Measurements from ENCODE around the gene BAHCC1.

BAHCC1 gene

DNA sequence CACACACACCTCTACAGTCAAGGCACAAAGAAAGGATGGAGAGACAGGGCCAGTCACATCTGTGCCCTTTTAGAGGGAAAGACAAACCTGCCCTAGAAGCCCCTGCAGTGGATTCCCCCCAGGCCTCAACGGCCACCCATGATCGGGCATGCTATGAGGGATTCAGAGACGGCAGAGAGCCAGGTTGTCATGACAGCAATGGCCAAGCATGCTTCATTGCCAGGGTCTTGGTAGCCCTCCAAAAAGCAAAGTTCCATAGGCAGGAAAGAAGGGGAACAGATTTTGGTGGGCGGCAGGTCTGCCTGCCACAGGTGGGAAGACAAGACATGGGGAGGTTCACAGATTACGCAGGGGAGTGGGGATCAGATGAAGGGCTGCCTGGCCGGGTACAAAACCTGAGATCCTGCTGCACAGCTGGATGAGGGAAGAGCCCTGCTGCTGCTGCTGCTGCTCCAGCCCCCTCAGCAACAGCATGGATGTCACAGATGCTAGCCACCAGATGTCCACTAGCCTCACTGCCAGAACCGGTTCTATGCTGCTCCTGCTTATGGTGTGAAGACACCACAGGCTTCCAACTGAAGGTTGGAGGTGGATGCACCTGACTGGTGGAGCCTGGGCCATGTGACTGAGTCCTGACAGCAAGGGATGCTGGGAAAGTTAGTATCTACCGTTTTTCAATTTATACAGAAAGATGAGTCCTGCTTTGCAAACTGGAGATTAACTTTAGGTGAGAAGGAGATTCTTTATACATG is 99.5 kb downstream of the BAHCC1 start:
- Histone ChIP-seq H3K27me3 (peaks cover 5% of the 10 kb centered on the region; the same call in 1 of the 2 replicates), H3K9me3 (no peaks in the 10 kb centered on the region), H3K4me2 (peak overlapping the region; percentile 21), H3K27ac (no peak overlapping the region), H3K36me3 (no peaks in the 10 kb centered on the region), H3K4me1 (peaks cover 40% of the 10 kb centered on the region), H3K4me3 (no peak overlapping the region), H3K9ac (no peak overlapping the region), H4K20me1 (no peaks in the 10 kb centered on the region)
- no peak for TF ChIP-seq Cebpa-rat (IDR thresholded peaks at IDR 0.05)

DNA sequence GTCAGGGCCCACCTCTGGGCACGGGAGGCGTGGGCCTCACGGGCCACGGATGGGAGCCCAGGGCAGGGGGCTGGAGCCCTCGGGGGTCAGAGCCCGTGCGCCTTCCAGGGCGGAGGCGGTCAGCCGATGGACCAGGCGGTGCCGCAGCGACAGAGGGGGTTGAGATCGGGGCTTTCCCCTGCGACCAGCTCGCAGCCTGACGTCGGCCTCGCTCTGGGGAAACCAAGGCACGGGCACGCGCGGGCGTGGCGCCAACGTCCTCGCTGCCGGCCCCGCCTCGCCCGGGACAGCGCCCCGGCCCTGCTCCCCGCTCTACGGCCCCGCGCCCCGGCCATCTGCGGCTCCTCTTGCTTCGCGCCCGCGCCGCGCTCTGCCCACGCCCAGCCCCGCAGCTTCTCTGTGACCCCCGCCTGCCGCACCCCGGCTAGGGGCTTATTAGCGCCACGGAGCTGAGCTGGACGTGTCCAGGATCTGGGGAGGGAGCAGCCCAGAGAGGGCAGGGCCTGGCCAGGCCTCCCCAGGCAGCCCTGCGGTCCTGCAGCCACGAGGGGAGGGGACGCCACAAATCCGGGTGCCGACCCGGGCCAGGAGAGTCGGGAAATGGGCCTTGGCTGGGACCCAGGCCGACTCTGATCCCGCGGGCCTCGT is 103.8 kb downstream of the BAHCC1 start:
- H3K4me1 ChIP-seq: peaks cover 8% of the 10 kb centered on the region
- peaks cover 5% of the 10 kb centered on the region; the same call in 1 of the 2 replicates for H3K27me3 ChIP-seq
- H3K36me3 ChIP-seq: no peaks in the 10 kb centered on the region
- H3K9me3 ChIP-seq: no peaks in the 10 kb centered on the region
- no peak overlapping the region for H3K9ac ChIP-seq
- no peak for TF ChIP-seq Cebpa-rat (IDR thresholded peaks at IDR 0.05)
- H3K4me3 ChIP-seq: no peak overlapping the region
- no peak overlapping the region for H3K27ac ChIP-seq
- no peaks in the 10 kb centered on the region for H4K20me1 ChIP-seq
- H3K4me2 ChIP-seq: no peak overlapping the region

DNA sequence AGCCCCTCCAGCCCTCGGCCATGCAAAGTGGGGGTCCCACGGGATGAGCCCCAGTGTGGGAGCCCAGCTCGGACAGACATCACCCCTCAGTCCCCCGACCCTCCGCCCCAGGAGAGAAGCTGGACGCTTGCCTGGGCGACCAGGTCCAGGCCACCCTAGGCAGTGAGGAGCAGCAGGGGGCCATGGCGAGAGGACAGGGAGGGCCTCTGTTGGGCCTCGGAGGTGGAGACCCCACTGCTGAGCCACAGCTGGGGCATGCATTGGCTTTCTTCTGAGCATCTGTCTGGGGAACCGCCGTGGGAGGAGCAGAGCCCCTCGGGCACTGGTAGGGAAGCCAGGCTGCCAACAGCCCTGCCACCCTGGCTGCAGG is 104.3 kb downstream of the BAHCC1 start:
- Histone ChIP-seq H3K27me3 (peaks cover 5% of the 10 kb centered on the region; the same call in 1 of the 2 replicates), H3K9me3 (no peaks in the 10 kb centered on the region), H4K20me1 (no peaks in the 10 kb centered on the region), H3K4me3 (no peak overlapping the region), H3K9ac (no peak overlapping the region), H3K4me2 (no peak overlapping the region), H3K27ac (no peak overlapping the region), H3K4me1 (peaks cover 6% of the 10 kb centered on the region), H3K36me3 (no peaks in the 10 kb centered on the region)
- TF ChIP-seq Cebpa-rat (IDR thresholded peaks at IDR 0.05): no peak

DNA sequence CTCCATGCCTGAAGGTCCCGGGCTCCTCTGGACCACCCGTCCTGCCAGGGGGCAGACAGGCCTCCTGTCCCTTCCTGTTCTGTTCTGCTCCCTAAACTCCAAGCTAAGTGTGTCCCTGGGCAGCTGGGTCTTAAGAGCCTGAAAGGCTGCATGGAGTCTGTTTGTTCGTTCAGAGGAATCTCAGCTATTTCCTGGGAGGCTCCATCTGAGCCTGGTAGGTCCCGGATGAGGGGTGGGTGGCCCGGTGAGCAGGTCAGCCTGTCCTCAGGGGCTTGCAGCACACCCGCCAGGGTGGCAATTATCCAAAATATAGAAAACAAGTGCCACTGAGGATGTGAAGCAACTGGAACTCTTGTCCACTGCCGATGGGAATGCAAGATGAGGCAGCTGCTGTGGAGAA is 104.8 kb downstream of the BAHCC1 start:
- Histone ChIP-seq H3K9me3 (no peaks in the 10 kb centered on the region), H3K36me3 (no peaks in the 10 kb centered on the region), H3K27ac (no peak overlapping the region), H3K9ac (no peak overlapping the region), H3K4me3 (no peak overlapping the region), H3K4me2 (no peak overlapping the region), H3K27me3 (peaks cover 5% of the 10 kb centered on the region; the same call in 1 of the 2 replicates), H3K4me1 (peaks cover under 1% of the 10 kb centered on the region), H4K20me1 (no peaks in the 10 kb centered on the region)
- no peak for TF ChIP-seq Cebpa-rat (IDR thresholded peaks at IDR 0.05)

DNA sequence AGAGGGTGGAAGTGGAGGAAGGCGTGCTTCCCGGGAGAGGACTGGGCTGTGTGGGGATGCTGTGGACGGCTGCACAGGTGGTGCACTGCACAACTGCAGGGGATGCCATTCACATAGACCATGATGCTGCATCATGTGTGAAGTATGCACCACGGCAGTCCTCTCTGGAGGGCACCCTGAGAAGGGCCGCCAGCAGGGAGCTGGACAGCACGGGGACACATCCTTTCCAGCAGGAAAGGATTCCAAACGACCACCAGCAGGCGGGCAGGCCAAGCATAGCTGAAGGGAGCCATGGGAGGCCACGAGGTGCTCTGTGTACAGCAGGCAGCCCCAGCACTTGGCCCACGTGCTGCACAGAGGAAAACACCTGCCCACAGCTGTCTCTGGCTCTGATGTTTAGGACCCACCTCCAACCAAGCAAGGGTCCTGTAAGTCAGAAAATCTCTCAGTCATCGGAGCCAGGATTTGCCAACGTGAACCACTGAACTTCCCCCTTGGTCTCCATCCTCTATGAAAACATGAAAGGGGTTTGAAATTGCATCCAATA is 107.3 kb downstream of the BAHCC1 start:
- no peak overlapping the region for H3K27ac ChIP-seq
- peaks cover 9% of the 10 kb centered on the region for H4K20me1 ChIP-seq
- no peaks in the 10 kb centered on the region for H3K9me3 ChIP-seq
- H3K36me3 ChIP-seq: no peaks in the 10 kb centered on the region
- H3K4me3 ChIP-seq: no peak overlapping the region
- H3K27me3 ChIP-seq: peaks cover 5% of the 10 kb centered on the region; the same call in 1 of the 2 replicates
- H3K4me1 ChIP-seq: no peaks in the 10 kb centered on the region
- H3K9ac ChIP-seq: no peak overlapping the region
- H3K4me2 ChIP-seq: no peak overlapping the region
- TF ChIP-seq Cebpa-rat (IDR thresholded peaks at IDR 0.05): no peak

DNA sequence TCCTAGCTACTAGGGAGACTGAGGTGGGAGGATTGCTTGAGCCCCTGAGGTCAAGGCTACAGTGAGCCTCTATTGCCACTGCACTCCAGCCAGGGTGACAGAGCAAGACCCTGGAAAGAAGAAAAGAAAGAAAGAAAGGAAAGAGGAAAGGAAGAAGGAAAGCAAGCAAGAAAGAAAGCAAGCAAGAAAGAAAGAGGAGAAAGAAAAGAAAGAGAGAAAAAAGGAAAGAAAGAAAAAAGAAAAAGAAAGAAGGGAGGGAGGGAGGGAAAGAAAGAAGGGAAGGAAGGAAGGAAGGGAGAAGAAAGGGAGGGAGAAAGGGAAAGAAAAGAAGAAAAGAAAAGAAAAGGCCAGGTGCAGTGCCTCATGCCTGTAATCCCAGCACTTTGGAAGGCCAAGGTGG is 108.4 kb downstream of the BAHCC1 start:
- H3K4me2 ChIP-seq: no peak overlapping the region
- peaks cover 8% of the 10 kb centered on the region for H3K4me1 ChIP-seq
- no peak overlapping the region for H3K9ac ChIP-seq
- H4K20me1 ChIP-seq: peaks cover 20% of the 10 kb centered on the region
- H3K36me3 ChIP-seq: peaks cover 4% of the 10 kb centered on the region
- no peaks in the 10 kb centered on the region for H3K9me3 ChIP-seq
- no peak overlapping the region for H3K4me3 ChIP-seq
- peaks cover 5% of the 10 kb centered on the region; the same call in 1 of the 2 replicates for H3K27me3 ChIP-seq
- H3K27ac ChIP-seq: no peak overlapping the region
- TF ChIP-seq Cebpa-rat (IDR thresholded peaks at IDR 0.05): no peak

DNA sequence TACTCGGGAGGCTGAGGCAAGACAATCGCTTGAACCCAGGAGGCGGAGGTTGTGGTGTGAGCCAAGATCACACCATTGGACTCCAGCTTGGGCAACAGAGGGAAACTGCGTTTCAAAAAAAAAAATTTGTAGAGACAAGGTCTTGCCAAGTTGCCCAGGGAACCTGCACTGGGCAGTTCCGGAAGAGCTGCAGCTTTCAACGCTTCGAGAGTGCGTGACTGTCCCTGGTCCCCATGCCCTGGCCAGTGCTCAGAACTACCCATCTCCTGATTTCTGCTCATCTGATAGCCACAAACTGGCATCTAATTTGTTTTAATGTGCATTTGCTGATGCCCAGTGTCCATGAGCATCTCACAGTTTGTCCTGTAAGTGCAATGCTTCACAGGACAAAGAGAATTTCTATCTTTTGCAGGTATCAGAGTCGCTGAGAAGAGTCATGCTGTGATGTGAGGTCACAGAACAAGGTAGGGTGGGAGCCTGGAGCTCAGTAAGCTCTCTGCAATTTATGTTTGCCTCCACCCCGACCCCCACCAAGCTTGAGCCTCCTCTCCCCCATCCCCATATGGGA is 113.5 kb downstream of the BAHCC1 start:
- Histone ChIP-seq H3K36me3 (peaks cover 40% of the 10 kb centered on the region), H3K4me2 (peak overlapping the region; percentile 97), H3K9ac (peak overlapping the region; percentile 96; the same call in 1 of the 2 replicates), H4K20me1 (peaks cover 58% of the 10 kb centered on the region), H3K9me3 (peaks cover 9% of the 10 kb centered on the region; the same call in 1 of the 2 replicates), H3K27ac (peak overlapping the region; percentile 89; the same call in 1 of the 2 replicates), H3K4me1 (peaks cover 22% of the 10 kb centered on the region), H3K4me3 (peak overlapping the region; percentile 97), H3K27me3 (no peaks in the 10 kb centered on the region)
- TF ChIP-seq Cebpa-rat (IDR thresholded peaks at IDR 0.05): no peak

DNA sequence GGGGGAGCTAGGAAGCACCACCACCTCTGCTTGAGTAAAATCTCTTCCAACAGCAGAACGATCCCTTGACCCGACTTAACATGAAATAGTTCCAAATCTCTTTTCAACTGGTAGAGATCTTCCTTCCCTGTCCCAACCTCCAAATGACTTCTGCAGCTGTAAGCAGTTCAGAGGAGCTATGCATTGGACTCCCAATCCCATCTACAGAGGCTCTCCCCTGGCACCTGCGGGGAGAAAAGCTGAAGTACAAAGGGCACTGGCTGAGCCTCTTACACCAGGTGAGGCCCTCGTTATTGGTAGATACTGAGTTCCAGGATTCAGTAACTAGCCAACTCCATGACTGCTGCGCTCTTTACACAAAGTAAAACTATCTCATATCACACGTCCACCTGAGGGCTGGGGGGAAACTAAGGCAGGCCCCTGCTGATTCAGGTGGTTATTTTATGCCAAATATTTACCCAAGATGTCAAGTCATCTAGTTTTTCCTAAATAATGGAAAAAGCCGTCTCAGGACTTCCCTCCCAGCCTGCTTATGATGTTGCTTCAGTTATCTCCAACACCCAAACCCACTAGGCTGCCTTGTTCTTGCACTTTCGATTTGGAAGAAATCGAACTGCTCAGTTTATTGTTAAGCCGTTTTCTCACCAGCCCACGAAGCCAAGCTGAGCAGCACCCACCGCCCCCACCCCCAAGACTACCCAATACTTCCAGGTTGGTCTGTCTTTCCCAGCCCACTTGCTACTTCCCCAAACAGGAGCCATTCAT is 114.1 kb downstream of the BAHCC1 start:
- H3K27ac ChIP-seq: peak overlapping the region; percentile 89; the same call in 1 of the 2 replicates
- peaks cover 58% of the 10 kb centered on the region for H4K20me1 ChIP-seq
- peak overlapping the region; percentile 97 for H3K4me2 ChIP-seq
- peaks cover 9% of the 10 kb centered on the region; the same call in 1 of the 2 replicates for H3K9me3 ChIP-seq
- TF ChIP-seq Cebpa-rat (IDR thresholded peaks at IDR 0.05): no peak
- H3K4me3 ChIP-seq: peak overlapping the region; percentile 97
- peak overlapping the region; percentile 96 for H3K9ac ChIP-seq
- H3K27me3 ChIP-seq: no peaks in the 10 kb centered on the region
- peaks cover 40% of the 10 kb centered on the region for H3K36me3 ChIP-seq
- peaks cover 22% of the 10 kb centered on the region for H3K4me1 ChIP-seq
